HG03354 (cell line): ENCODE results near the gene COX14.

Source experiments
- ATAC-seq: cut with Tn5 transposase; IDR thresholded peaks from one replicate; pipeline ENCODE4 v1.9.1; 2021; ENCODE audit warnings: mild to moderate bottlenecking; ENCODE audit not compliant: unreplicated experiment, poor library complexity, severe bottlenecking

Gene COX14

DNA sequence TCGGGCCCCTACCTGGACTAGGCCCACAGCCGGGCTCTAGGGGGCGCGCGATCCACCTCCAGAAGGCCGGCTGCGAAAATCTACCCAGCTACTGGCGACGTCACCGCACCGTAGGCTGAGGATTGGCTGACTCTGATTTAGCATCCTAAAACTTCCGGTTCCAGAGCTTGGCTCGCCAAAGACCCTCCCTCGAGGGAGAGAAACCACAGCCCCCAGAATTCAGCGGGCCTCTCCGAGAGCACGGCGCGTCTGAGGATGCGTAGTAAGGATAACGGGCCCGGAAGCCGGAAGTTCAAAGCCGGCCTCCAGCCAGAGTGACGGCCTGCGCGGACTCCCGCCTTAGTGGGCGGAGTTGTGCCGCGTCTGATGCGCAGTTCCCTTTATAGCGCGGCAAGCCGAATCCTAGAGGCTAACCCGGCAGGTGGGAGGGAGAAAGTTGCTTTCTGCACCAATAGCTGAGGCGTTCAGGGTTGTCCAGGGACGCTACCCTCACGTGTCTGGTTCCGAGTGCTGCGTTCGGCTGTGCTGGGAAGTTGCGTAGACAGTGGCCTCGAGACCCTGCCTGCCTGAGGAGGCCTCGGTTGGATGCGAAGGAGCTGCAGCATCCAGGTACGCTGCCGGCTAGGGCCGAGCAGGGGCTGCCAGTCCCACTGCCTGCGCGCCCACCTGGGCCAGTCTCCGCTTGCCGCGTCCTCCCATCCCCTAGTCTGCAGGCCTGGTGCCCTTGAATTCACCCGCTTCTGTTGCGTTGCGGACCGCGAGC is at the start of gene COX14:
TSS of gene COX14 (plus strand) at position 544 of the 763 bp plus-strand sequence. CDS start 7,808 bp downstream, outside the sequence.
- peak; percentile 82 for ATAC-seq

DNA sequence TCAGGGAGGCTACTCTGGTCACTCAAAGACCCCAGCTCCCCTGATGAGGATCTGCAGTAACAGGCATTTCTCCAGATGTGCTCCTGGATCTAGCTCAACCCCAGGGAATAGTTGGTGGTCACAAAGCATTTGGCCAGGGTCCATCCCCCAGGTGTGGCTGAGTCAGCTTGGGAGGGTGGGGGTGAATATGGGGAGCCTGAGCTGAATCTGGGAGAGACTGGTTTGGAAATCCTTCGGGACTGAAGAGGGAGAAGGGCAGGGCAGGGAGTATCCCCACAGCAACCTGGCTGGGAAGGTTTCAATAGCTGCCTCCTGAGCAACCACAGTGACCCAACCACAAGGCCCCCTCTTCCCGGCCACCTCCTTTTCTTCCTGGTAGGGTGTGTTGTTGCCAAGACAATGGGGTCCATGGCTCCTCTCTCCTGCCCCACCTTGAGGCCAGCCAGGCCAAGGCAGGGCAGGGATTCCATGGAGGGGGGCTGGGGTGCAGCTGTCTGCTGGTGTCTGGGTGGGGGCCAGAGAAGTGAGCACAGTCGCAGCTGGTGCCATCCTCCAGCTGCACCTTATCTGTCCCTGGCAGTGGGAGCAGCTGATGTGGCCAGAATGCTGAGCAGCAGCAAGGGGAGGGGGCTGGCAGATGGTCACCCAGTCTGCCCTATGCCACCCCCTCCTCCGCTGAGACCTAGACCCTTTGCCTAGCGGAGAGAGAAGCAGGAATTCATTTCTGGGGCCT is 49.1 kb upstream of the COX14 start:
- ATAC-seq, result no peak

DNA sequence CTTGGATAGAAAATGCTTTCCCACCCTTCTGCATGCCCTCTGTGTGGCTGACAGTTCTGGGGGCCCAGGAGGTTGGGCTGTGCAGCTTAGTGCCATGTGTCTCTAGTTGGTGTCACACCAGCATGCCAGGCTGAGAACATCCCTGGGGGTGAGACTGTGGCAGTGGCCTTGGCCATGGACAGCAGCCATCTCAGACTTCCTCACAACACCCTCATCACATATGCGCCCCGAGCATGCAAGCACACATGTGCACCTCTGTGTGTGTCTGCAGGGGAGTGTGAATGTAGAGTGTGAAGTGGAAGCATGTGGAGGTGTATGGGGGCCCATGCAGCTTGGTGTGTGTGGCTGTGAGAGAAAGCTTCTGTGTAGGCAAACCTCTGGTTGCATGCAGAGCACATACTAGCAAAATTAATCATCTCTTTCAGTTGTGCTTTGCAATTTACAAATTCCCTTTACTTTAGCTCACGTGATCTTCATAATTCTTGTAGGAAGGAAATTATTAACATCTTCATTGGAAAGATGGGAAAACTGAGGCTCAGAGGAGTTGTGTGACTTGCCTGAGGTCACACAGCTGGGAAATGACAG is 46.2 kb upstream of the COX14 start:
- ATAC-seq, result no peak

DNA sequence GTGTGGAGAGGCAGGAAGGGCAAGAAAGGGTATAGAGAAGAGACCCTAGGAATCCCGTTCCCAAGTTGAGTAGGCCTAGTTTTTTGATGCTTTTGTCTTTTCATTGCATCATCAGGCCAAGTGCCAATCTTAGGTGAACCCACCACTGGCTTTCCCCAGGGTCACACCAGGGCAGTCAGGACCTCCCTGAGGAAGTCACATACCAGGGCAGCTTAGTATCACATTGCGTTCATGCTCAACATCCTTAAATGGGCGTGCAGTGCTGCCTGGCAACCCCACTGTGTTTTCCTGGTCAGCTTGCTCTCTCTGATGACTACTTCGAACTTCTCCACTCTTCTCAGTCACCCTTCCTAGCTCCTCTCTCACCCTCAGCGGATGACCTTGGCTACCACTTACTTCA is 45.6 kb upstream of the COX14 start:
- ATAC-seq, result no peak

DNA sequence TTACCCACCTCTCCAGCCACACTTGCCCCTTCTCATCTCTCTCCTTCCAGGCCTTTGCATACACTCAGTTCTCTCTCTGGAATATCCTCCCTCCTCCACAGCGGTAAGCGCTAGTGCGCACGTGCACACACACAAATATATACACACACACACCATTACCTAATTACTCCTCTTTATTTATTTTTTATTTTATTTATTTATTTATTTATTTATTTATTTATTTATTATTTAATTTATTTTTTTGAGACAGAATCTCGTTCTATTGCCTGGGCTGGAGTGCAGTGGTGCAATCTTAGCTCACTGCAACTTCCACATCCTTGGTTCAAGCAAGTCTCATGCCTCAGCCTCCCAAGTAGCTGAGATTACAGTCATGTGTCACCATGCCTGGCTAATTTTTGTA is 43.0 kb upstream of the COX14 start:
- ATAC-seq, result no peak

DNA sequence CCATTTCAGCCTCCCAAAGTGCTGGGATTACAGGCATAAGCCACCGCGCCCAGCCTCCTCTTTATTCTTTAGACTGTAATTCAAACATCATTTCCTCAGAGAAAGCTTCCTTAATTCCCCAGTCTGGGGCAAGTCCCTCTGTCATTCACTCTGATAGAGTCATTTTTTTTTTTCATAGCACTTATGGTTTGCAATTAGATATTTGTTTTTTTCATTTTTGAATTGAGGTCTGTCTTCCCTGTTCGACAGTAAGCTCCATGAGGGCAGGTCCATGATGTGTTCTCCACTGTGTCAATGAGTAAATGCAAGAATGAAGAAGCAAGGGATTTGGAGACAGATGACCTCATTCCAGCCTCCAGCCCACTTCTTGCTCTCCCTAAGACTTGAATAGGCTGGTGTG is 42.5 kb upstream of the COX14 start:
- ATAC-seq, result no peak

DNA sequence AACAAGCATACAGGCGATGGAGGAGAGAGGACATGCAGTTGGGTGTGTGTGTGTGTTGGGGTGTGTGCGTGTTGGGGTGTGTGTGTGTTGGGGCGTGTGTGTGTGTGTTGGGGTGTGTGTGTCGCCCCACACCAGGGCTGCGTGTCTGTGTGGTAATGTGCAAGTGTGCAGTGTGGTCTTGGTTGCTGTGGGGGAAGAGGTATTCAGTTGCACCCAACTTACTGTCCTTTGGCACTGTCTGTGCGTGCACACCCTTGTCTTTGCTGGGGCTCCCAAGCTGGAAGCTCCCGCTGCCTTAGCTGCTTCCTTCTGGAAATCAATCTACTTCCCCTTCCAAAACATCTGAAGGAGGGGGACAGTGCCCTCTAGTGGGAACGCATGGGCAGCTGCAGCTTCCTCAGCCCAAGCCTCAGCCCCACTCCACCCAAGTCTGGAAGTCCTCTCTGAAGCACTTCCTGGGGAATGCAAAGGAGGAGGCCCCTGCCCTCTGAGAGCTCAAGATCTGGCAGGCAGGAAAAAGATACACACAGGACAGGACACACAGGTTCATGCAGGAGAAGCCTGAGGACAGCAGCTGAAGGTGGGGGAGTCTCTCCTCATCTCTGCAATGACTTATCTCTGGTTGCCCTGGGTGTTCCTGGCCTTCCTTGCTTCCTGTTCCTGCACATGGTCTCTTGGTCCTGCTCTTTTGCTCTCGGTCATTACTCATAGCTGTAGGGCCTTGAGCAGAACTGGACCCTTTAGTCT is 41.5 kb upstream of the COX14 start:
- no peak for ATAC-seq

DNA sequence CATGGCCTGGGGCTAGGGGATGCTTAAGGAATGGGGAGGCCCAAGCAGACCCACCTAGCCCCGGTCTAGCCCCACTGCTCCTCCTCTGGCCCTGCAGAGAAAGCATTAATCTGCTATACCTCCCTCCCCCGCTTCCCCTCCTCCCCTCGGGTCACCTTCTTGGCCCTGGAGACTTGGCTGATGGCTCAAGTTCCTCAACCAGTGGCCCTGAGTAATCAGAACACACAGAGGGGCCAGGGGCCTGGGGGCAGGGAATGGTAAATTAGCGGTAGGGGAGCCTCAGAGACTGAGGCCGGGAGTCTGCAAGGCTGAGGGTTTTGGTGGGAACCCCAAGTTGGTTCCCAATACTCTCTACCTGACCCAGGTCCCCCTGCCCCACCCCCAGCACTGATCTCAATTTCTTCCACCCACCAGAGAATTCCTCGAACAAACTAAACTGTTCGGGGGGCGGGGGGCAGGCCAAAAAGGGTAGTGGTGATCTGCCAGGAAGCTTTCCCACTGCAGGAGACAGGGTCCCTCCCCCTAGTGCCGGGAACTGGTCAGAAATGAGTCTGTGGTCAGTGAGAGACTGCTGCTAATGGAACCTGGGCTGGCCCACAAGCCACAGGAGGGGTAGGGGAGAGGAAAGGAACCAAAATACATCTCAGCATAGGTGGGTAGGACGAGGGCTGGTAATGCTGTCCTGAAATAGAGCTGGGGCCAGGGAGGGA is 39.7 kb upstream of the COX14 start:
- ATAC-seq, result no peak

DNA sequence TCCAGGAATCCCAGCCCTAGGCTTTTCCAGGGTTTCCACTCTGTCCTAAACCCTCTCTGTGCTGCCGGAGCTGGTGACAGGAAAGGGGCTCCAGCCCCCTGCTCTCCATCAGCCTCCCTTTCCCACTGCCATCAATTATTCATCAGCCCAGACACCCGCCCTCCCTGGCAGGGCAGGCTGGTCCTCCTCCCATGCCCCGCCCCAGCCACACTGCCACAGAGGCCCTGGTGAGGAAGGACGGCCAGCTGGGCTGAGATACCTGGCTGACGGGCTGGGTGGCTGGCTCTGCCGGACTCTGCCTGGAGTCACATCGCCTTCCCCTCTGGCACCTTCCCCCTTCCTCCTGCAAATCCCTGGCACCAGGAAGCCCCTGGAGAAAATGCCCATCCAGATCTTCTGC is 38.8 kb upstream of the COX14 start:
- no peak for ATAC-seq

DNA sequence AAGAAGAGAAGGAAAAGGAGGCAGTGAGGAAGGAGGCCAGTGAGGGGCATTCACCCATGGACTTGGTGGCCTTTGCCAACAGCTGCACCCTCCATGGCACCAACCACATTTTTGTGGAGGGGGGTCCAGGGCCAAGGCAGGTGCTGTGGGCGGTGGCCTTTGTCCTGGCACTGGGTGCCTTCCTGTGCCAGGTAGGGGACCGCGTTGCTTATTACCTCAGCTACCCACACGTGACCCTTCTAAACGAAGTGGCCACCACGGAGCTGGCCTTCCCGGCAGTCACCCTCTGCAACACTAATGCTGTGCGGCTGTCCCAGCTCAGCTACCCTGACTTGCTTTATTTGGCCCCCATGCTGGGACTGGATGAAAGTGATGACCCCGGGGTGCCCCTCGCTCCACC is 38.3 kb upstream of the COX14 start:
- no peak for ATAC-seq

DNA sequence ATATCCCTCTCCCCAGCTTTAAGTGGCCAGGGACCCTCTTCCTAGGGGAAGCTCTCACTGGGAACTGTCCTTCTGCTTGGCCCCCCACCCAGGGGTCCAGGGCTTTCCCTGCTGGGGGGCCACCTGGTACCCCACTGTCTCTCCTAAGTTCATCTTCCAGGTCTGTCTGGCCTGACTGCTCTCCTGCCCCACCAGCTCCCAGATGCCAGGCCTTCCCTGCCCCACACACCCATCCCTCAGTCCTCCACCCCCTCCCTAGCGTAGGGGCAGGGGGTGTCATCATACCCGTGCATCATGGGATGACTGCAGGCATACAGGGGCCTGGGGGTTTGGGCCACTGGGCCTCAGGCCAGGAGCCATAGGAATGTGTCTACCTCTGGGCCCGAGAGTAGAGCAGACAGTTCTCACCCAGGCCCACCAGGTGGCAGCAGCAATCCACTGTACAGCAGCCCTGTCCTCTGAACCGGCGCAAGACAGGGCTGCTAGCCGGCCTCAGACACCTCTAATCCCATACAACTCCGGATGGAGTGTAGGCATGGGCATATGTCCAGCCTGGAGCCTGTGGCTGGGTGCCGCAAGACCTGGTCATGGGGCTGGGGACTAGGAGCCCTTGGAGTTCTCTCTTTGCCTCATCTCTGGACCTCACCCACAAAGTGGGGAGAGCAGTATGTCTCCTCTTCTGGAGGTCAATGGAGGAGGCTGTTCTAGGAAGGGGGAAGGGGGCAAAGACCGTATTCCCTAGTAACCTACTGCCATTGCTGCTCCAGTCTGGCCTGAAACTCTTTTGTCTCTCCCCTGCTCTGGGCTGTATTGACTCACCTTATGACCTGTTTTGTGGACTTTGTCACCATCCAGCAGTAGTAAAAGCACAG is 36.9 kb upstream of the COX14 start:
- ATAC-seq, result peak; percentile 86

DNA sequence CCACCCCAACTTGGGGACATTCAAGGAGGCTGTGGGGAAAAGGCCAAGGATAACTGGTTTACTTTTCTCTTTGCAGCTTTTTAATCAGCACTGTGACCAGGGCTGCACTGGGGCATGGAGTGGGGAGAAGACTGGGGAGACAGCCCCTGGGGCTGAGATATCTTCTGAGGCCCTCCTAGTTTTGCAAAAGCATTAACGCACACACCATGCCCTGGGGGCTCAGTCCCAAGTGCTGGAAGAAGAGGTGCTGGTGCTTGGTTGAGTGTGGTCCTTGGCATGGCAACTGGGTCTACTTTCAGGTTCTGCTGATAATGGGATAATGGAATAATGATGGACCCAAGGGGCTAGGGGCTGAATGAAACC is 36.2 kb upstream of the COX14 start:
- ATAC-seq, result no peak

DNA sequence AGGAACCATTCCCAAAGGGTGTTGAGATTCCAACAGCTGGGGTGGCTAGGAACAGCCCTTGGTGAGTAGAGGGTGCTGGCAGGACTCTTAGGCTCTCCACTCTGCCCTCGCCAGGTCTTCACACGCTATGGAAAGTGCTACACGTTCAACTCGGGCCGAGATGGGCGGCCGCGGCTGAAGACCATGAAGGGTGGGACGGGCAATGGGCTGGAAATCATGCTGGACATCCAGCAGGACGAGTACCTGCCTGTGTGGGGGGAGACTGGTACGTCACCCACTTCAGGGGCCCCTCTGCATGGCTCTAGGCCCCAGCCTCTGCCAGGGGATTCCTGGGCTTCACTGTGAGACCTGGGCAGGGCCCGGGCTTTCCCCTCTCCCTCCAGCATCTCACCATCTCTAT is 34.9 kb upstream of the COX14 start:
- no peak for ATAC-seq

DNA sequence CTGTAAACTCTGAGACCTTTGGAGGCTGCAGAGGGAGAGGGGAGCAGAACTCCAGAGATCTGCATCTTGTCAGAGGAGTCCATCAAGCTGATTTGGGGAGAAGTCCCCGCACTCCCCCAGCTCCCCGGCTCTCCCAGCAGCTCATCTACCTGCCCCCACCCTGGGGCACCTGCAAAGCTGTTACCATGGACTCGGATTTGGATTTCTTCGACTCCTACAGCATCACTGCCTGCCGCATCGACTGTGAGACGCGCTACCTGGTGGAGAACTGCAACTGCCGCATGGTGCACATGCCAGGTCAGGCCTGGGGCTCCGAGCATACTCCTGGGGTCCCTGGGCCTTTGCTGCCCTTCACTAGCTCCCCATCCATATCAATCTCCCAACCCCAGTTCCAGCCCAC is 33.8 kb upstream of the COX14 start:
- no peak for ATAC-seq

DNA sequence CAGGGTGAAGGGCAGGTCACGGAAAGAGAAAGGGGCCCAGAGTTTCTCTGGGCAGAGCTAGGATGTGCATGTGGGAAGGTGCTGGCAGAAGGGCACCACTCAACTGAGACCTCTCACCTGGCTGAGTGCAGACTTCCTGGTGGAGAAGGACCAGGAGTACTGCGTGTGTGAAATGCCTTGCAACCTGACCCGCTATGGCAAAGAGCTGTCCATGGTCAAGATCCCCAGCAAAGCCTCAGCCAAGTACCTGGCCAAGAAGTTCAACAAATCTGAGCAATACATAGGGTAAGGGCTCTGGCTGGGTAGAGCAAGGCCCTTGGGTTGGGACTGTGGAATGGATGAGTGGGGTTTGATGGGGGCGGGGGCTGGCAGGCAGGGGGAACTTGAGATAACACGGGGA is 32.3 kb upstream of the COX14 start:
- no peak for ATAC-seq

DNA sequence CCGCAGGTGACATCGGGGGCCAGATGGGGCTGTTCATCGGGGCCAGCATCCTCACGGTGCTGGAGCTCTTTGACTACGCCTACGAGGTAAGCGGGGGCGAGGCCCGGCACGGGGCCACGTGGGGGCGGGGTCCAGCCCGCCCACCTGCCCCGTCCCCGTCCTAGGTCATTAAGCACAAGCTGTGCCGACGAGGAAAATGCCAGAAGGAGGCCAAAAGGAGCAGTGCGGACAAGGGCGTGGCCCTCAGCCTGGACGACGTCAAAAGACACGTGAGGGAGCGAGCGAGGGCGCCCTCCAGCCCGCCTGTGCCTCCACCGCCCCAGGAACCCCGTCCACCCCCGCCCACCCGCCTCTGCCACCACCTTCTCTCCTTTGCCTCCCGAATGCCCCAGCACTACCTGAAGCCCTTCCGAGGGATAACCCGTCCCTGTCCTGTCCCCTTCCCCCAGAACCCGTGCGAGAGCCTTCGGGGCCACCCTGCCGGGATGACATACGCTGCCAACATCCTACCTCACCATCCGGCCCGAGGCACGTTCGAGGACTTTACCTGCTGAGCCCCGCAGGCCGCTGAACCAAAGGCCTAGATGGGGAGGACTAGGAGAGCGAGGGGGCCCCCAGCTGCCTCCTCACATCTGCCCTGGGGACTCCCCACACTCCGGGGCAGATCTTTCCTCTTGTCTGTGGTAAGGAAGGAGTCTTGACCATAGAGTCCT is 30.8 kb upstream of the COX14 start:
- no peak for ATAC-seq

DNA sequence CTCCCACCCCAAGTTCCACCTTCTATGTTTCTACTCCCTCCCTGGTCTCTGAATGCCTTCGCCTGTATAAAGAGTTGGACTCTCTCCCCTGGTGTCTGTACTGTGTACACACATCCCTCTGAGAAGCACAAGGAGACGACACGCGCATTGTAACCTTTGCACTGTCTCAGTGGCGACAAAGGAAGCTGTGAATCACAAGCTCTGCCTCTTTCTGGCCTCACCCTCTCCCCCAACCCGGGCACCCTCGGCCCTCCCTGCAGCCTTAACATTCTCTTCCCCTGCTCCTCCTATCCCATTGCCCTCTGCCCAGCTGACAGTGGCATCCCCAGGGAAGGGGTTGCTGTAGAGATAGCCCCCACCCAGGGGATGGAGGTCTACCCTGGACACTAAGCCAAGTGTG is 29.4 kb upstream of the COX14 start:
- no peak for ATAC-seq

DNA sequence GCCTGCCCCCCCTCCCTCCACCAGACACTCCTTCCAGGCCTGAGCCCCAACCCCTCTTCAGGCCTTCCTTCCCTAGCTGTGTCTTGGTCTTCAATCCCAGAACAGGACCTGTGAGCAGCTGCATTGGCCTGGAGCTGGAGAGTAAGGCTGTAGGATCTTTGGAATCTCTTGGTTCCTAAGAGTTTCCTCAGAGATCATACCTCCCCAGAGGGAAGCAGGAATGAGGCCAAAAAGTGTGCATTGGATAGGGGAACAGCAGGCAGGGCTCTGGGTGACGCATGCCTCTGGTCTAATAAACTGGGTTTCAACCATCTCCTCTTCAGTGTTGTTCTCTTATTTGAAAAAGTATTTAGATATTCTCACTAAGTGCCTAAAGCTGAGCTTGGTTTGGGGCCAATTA is 28.7 kb upstream of the COX14 start:
- ATAC-seq, result no peak
